AML-193 (cell line): ENCODE data around the gene NTNG2.

Source experiments
- DNase-seq, 2 experiments: peaks; one replicate each; lab custom pipeline; 2025; lab: John Stamatoyannopoulos, UW

The NTNG2 gene

GRCh38 chr9:132171702-132172101 lies 9.8 kb downstream of the NTNG2 start:
- no peak for DNase-seq

- no peak for DNase-seq
These were observed 10.3 kb downstream of the NTNG2 start for GRCh38 chr9:132172185-132172584.

GRCh38 chr9:132175431-132175830 lies 13.6 kb downstream of the NTNG2 start:
- DNase-seq = no peak

GRCh38 chr9:132176338-132176737 lies 14.5 kb downstream of the NTNG2 start:
- DNase-seq = no peak

GRCh38 chr9:132181796-132182313 lies 20.0 kb downstream of the NTNG2 start:
- DNase-seq = no peak

GRCh38 chr9:132182314-132183091 lies 20.6 kb downstream of the NTNG2 start:
- no peak for DNase-seq

GRCh38 chr9:132183134-132183533 lies 21.3 kb downstream of the NTNG2 start:
- DNase-seq = no peak

- DNase-seq = no peak
These were observed 21.9 kb downstream of the NTNG2 start for GRCh38 chr9:132183715-132184114.

- DNase-seq = no peak
These were observed 22.3 kb downstream of the NTNG2 start for GRCh38 chr9:132184124-132184523.

GRCh38 chr9:132185073-132186009 lies 23.5 kb downstream of the NTNG2 start:
- DNase-seq = no peak

GRCh38 chr9:132187121-132187620 lies 25.3 kb downstream of the NTNG2 start:
- no peak for DNase-seq

GRCh38 chr9:132190966-132191365 lies 29.1 kb downstream of the NTNG2 start:
- no peak for DNase-seq

GRCh38 chr9:132192728-132193127 lies 30.9 kb downstream of the NTNG2 start:
- DNase-seq = no peak

GRCh38 chr9:132193227-132194124 lies 31.6 kb downstream of the NTNG2 start:
- DNase-seq = no peak

GRCh38 chr9:132194508-132194907 lies 32.6 kb downstream of the NTNG2 start:
- DNase-seq = no peak

GRCh38 chr9:132197315-132197714 lies 35.5 kb downstream of the NTNG2 start:
- no peak for DNase-seq

GRCh38 chr9:132197856-132198550 lies 36.1 kb downstream of the NTNG2 start:
- DNase-seq = no peak

GRCh38 chr9:132199056-132199455 lies 37.2 kb downstream of the NTNG2 start:
- DNase-seq = no peak

GRCh38 chr9:132200706-132201105 lies 38.8 kb downstream of the NTNG2 start:
- no peak for DNase-seq

- no peak for DNase-seq
These were observed 39.3 kb downstream of the NTNG2 start for GRCh38 chr9:132201139-132201538.
